Keratinocyte (primary cell): ENCODE results near the gene HCST. TPM values are rescaled to one million over a fixed set of nuclear protein-coding genes. Genes with fewer than 3 reads are reported as not detected.

Source experiments
- DNase-seq: peaks from one replicate; pipeline ENCODE4 v3.0.0-alpha.2; 2011; ENCODE audit warnings: low read depth, missing footprints, low spot score
- FAIRE-seq: peaks from 2 replicates; lab custom pipeline; 2011; peaks lifted over from hg19 to GRCh38; lab: Jason Lieb, UNC
- H2AFZ ChIP-seq: 2 replicates; pipeline ENCODE4 v1.6.0; 2012; ENCODE audit warnings: low read length, control low read depth, inconsistent platforms; ENCODE audit not compliant: control insufficient read depth
- H3K27ac ChIP-seq: 2 replicates; pipeline ENCODE4 v1.5.1; 2011; ENCODE audit warnings: low read length; ENCODE audit not compliant: control insufficient read depth, insufficient read depth
- H3K27me3 ChIP-seq: 3 replicates; pipeline ENCODE4 v1.6.0; 2011; ENCODE audit warnings: low read length; ENCODE audit not compliant: control insufficient read depth, insufficient read depth; ENCODE audit errors: extremely low read depth
- H3K36me3 ChIP-seq, 2 experiments: 2 replicates in 1 of 2; 3 replicates in 1 of 2; pipeline ENCODE4 v1.5.1; 2011; ENCODE audit warnings: low read length in 2 of 2, mild to moderate bottlenecking in 1 of 2; ENCODE audit not compliant: control insufficient read depth in 2 of 2, insufficient read depth in 2 of 2; ENCODE audit errors: extremely low read depth in 1 of 2
- H3K4me1 ChIP-seq: 3 replicates; pipeline ENCODE4 v1.5.1; 2011; ENCODE audit warnings: low read length; ENCODE audit not compliant: control insufficient read depth, insufficient read depth; ENCODE audit errors: extremely low read depth
- H3K4me2 ChIP-seq: 3 replicates; pipeline ENCODE4 v1.6.0; 2011; ENCODE audit warnings: low read depth, low read length; ENCODE audit not compliant: control insufficient read depth, insufficient read depth; ENCODE audit errors: extremely low read depth
- H3K4me3 ChIP-seq, 3 experiments: fragments of 200-600 bp in 1 of 3; sonication (generic) in 1 of 3; 2 replicates in 2 of 3; 3 replicates in 1 of 3; pipeline ENCODE4 v1.5.1; 2011 to 2016; ENCODE audit warnings: low read length in 3 of 3, mild to moderate bottlenecking in 3 of 3, control low read depth in 2 of 3, inconsistent platforms in 1 of 3, low read depth in 1 of 3, mixed read lengths in 1 of 3, mixed run types in 1 of 3, moderate library complexity in 1 of 3; ENCODE audit not compliant: control insufficient read depth in 2 of 3, insufficient read depth in 2 of 3; ENCODE audit errors: extremely low read depth in 1 of 3
- H3K79me2 ChIP-seq: 2 replicates; pipeline ENCODE4 v1.6.0; 2012; ENCODE audit warnings: low read length; ENCODE audit not compliant: control insufficient read depth, insufficient read depth
- H3K9ac ChIP-seq: 3 replicates; pipeline ENCODE4 v1.6.0; 2011; ENCODE audit warnings: low read length; ENCODE audit not compliant: control insufficient read depth, insufficient read depth; ENCODE audit errors: extremely low read depth
- H3K9me1 ChIP-seq: 3 replicates; pipeline ENCODE4 v1.6.0; 2011; ENCODE audit warnings: low read length; ENCODE audit not compliant: control insufficient read depth, insufficient read depth; ENCODE audit errors: extremely low read depth
- H3K9me3 ChIP-seq: 2 replicates; pipeline ENCODE4 v1.5.1; 2012; ENCODE audit warnings: low read depth, low read length; ENCODE audit not compliant: control insufficient read depth
- H4K20me1 ChIP-seq: 3 replicates; pipeline ENCODE4 v1.6.0; 2011; ENCODE audit warnings: low read length; ENCODE audit not compliant: control insufficient read depth, insufficient read depth; ENCODE audit errors: extremely low read depth
- EZH2 ChIP-seq: IDR thresholded peaks from one replicate; pipeline ENCODE4 v1.6.1; 2012; ENCODE audit warnings: inconsistent platforms, mild to moderate bottlenecking, low read length, moderate library complexity
- dilution Hi-C: fragments of 300-500 bp; cut with MboI; formaldehyde crosslinking; loops from one replicate; pipeline ENCODE4 v1.7.0; 2020; ENCODE audit warnings: low sequenced_read_pairs; ENCODE audit not compliant: extremely low pct_ligation_motif_present
- polyA plus RNA-seq, 5 experiments: library from polyadenylated mRNA; depleted of rRNA in 3 of 5; stranded (reverse) in 3 of 5; stranded (forward) in 1 of 5; unstranded in 1 of 5; fragments of >200 nt; gene quantifications; 1 replicate in 1 of 5; 2 replicates in 3 of 5; 3 replicates in 1 of 5; pipeline versions ENCODE4 v1.2.1 to v1.2.3, GENCODE V29; 2011 to 2012; ENCODE audit warnings: missing spikeins in 2 of 5, low read depth in 1 of 5, low replicate concordance in 1 of 5
- TF ChIP-seq, protein P1 (sequence below), 3 experiments: IDR thresholded peaks in 1 of 3; conservative IDR thresholded peaks in 1 of 3; optimal IDR thresholded peaks in 1 of 3; 2 replicates in 2 of 3; 3 replicates in 1 of 3; pipeline versions ENCODE3 to v1.5.1; 2011; ENCODE audit warnings: low read length in 3 of 3, mild to moderate bottlenecking in 3 of 3, moderate library complexity in 2 of 3, control low read depth in 1 of 3, inconsistent platforms in 1 of 3; ENCODE audit not compliant: insufficient read depth in 2 of 3; ENCODE audit errors: extremely low read depth in 1 of 3

HCST gene
- polyA plus RNA-seq, 1 donor (not counting 4 experiments of a cell fraction or from before 2014, with no cell fraction given) = 0.25 TPM

DNA sequence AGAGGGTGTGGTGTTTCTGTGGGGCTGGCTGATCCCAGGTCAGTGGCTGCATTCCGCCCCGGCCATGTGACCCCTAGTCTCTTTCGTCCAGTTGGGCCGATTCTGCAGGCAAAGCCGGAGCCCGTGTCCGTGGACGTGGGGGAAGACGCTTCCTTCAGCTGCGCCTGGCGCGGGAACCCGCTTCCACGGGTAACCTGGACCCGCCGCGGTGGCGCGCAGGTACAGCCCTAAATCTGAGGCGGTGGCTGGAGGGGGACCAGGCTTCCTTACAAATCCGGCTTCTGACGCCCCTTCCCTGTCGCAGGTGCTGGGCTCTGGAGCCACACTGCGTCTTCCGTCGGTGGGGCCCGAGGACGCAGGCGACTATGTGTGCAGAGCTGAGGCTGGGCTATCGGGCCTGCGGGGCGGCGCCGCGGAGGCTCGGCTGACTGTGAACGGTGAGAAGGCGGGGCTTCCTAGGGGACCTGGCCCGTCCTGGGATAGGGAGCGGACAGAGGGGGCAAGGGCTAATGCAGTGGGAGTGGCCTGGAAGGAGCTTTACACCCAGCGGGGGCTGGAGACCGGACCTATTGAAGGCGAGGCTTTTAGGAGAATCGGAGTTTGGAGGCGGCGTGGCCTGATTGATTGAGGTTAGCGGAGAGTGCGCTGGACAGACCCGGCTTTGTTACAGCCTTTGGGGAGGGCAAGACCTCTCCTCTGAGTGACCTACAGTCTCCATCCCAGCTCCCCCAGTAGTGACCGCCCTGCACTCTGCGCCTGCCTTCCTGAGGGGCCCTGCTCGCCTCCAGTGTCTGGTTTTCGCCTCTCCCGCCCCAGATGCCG is 41.3 kb upstream of the HCST start:
- H3K9ac ChIP-seq = no peak overlapping the region
- FAIRE-seq = no peak
- no peak overlapping the region for H3K4me2 ChIP-seq

DNA sequence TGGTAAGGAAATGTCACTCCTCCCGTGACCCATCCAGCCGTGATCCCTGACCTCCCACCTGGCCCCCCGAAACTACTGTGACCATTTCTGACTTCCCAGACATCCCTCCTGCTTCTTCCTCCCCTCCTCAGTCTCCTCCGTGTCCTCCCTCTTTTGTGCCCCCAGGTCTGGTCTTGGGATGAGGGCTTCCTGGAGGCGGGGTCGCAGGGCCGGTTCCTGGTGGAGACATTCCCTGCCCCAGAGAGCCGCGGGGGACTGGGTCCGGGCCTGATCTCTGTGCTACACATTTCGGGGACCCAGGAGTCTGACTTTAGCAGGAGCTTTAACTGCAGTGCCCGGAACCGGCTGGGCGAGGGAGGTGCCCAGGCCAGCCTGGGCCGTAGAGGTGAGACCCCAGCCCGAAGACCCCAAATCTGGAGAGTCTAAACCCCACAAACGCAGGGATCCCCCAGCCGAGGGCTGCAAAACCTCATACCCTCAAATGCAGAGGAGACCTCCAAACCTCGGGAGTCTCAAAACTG is 40.6 kb upstream of the HCST start:
- peaks cover 33% of the 10 kb centered on the region for H3K27me3 ChIP-seq
- H3K4me2 ChIP-seq = no peak overlapping the region
- H3K79me2 ChIP-seq = no peaks in the 10 kb centered on the region
- no peak overlapping the region for H3K27ac ChIP-seq
- H3K4me3 ChIP-seq = no peak overlapping the region
- FAIRE-seq = no peak
- H3K4me1 ChIP-seq = no peaks in the 10 kb centered on the region
- no peak for TF ChIP-seq EZH2
- TF ChIP-seq, protein P1, sequence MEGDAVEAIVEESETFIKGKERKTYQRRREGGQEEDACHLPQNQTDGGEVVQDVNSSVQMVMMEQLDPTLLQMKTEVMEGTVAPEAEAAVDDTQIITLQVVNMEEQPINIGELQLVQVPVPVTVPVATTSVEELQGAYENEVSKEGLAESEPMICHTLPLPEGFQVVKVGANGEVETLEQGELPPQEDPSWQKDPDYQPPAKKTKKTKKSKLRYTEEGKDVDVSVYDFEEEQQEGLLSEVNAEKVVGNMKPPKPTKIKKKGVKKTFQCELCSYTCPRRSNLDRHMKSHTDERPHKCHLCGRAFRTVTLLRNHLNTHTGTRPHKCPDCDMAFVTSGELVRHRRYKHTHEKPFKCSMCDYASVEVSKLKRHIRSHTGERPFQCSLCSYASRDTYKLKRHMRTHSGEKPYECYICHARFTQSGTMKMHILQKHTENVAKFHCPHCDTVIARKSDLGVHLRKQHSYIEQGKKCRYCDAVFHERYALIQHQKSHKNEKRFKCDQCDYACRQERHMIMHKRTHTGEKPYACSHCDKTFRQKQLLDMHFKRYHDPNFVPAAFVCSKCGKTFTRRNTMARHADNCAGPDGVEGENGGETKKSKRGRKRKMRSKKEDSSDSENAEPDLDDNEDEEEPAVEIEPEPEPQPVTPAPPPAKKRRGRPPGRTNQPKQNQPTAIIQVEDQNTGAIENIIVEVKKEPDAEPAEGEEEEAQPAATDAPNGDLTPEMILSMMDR (optimal IDR thresholded peaks at IDR 0.05 in 1 of 3, IDR thresholded peaks at IDR 0.05 in 1 of 3, conservative IDR thresholded peaks at IDR 0.05 in 1 of 3; ENCODE audit: extremely low read depth in 1 of 3, insufficient read depth in 2 of 3, low read length in 3 of 3) = no peak
- H3K36me3 ChIP-seq = no peaks in the 10 kb centered on the region
- no peaks in the 10 kb centered on the region for H3K9me1 ChIP-seq
- dilution Hi-C loops = no loop called here
- DNase-seq = no peak
- H2AFZ ChIP-seq = no peak overlapping the region
- no peaks in the 10 kb centered on the region for H3K9me3 ChIP-seq
- H4K20me1 ChIP-seq = peaks cover 3% of the 10 kb centered on the region
- H3K9ac ChIP-seq = no peak overlapping the region

More for the DNA sequence above, 41.3 kb upstream of the HCST start:
- H3K27ac ChIP-seq = no peak overlapping the region
- H3K9me3 ChIP-seq = no peaks in the 10 kb centered on the region
- no peaks in the 10 kb centered on the region for H3K79me2 ChIP-seq
- H2AFZ ChIP-seq = no peak overlapping the region
- dilution Hi-C loops = no loop called here
- H3K27me3 ChIP-seq = peaks cover 35% of the 10 kb centered on the region
- no peaks in the 10 kb centered on the region for H3K4me1 ChIP-seq
- DNase-seq = no peak
- no peak overlapping the region for H3K4me3 ChIP-seq
- TF ChIP-seq EZH2 = no peak
- TF ChIP-seq, protein P1 (optimal IDR thresholded peaks at IDR 0.05 in 1 of 3, IDR thresholded peaks at IDR 0.05 in 1 of 3, conservative IDR thresholded peaks at IDR 0.05 in 1 of 3; ENCODE audit: extremely low read depth in 1 of 3, insufficient read depth in 2 of 3, low read length in 3 of 3) = no peak
- no peaks in the 10 kb centered on the region for H3K36me3 ChIP-seq
- H4K20me1 ChIP-seq = no peaks in the 10 kb centered on the region
- no peaks in the 10 kb centered on the region for H3K9me1 ChIP-seq
